ENCODE results near the gene IGLL5.
A peak's percentile ranks its signal among the peaks of the same experiment; 100 is the strongest.

The IGLL5 gene

DNA sequence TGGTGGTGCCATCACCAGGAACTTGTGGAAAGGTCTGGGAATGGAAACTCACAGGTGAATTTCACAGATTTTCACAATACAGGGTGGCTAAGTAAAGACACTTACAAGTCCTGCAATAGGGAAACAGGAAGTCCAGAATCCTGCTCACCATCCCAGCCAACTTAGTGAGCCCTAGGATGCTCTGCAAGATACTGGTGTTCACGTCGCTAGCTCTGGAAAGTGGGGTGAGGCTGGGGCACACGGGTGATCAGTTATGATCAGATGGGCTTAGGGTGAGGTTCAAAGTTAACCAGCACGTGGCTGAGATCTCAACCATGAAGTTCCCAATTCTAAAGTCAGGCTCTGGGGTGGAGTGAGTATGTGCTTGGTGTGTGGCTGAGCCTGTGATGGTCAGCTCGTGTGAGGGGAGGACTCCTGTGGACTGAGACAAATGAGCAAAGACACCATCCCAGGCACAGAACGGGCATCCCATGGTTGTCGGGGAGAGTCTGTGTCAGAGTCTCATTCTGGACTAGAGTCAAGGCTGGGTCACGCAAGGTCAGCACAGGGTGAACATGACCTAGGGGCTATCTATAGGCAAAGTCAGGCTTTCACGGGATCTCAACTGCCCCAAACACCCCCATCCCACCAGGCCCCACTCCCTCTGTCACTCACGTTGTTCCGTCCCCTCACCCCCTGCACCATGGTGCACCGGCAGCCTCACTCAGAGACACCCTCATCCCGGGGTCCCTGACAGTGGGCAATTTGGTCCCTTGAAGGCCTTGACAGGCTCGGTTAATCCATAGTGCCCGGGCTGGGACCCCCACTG lies 23.9 kb downstream of the IGLL5 start:
- H3K4me1 ChIP-seq (ENCODE audit: control insufficient read depth, insufficient read depth, low read length): no peaks in the 10 kb centered on the region
- POLR2A ChIA-PET: no interaction called here
- H3K36me3 ChIP-seq (ENCODE audit: control insufficient read depth in 2 of 2, insufficient read depth in 1 of 2, low read length in 2 of 2): no peaks in the 10 kb centered on the region
- no peak for TF ChIP-seq BCL11B (tag by site-specific recombination; IDR thresholded peaks at IDR 0.05; ENCODE audit: low read depth)
- TF ChIP-seq ZNF558 (tag by site-specific recombination; IDR thresholded peaks at IDR 0.05): no peak
- TF ChIP-seq ZNF274 (IDR thresholded peaks at IDR 0.05; ENCODE audit: low read length): no peak
- TF ChIP-seq ZNF274 (tag by site-specific recombination; IDR thresholded peaks at IDR 0.05; ENCODE audit: borderline replicate concordance): no peak
- no peak overlapping the region for H3K27ac ChIP-seq (ENCODE audit: extremely low read depth, low read depth, low read length)
- H3K9me3 ChIP-seq (ENCODE audit: control insufficient read depth, insufficient read depth, low read depth, low read length): no peaks in the 10 kb centered on the region
- H3K4me3 ChIP-seq (ENCODE audit: low read depth, low read length): no peak overlapping the region
- CTCF ChIA-PET: no interaction called here

DNA sequence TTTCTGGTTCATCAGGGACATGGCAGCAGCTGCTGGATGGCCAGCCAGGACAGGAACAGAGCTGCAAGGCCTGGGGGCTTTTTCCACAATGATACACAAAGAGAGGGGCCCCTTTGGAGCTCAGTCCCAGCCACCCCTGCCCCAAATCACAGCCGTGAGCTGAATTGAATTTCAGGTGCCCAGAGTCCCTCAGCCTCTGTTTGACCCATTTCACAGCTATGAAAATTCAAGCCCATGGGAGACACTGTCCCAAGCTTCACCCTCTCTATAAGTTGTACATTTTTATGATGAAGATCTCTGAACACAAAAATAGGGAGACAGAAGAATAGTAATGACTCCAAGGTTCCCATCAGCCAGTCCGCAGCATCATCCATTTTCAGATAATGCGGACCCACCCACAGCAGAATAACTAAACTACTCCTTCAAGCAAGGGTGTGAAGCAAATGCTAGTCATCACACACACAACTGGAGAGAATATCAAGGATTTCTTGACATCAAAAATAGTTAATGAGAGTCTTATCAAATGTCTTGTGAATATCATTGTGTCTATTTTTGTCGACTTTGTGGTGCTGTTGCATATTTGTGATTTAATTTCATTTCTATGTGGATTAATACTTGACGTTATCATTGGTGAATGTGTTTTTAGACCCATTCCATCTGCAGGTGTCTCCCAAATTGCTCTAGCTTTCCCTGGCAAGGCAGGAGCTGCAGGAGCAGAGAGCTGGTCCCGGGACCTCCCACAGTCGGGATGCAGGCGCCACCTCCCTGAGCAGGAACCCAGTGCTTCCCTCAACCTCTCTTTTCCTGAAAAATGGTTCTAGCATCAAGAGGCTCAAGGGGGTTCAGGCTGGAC lies 24.7 kb downstream of the IGLL5 start:
- Histone ChIP-seq H3K36me3 (ENCODE audit: control insufficient read depth in 2 of 2, insufficient read depth in 1 of 2, low read length in 2 of 2) (no peaks in the 10 kb centered on the region), H3K4me1 (ENCODE audit: control insufficient read depth, insufficient read depth, low read length) (no peaks in the 10 kb centered on the region), H3K9me3 (ENCODE audit: control insufficient read depth, insufficient read depth, low read depth, low read length) (no peaks in the 10 kb centered on the region), H3K4me3 (ENCODE audit: low read depth, low read length) (no peak overlapping the region), H3K27ac (ENCODE audit: extremely low read depth, low read depth, low read length) (no peak overlapping the region)
- TF ChIP-seq, protein P1, sequence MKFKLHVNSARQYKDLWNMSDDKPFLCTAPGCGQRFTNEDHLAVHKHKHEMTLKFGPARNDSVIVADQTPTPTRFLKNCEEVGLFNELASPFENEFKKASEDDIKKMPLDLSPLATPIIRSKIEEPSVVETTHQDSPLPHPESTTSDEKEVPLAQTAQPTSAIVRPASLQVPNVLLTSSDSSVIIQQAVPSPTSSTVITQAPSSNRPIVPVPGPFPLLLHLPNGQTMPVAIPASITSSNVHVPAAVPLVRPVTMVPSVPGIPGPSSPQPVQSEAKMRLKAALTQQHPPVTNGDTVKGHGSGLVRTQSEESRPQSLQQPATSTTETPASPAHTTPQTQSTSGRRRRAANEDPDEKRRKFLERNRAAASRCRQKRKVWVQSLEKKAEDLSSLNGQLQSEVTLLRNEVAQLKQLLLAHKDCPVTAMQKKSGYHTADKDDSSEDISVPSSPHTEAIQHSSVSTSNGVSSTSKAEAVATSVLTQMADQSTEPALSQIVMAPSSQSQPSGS (tag by site-specific recombination; IDR thresholded peaks at IDR 0.05; ENCODE audit: low read depth): no peak
- no peak for TF ChIP-seq ZSCAN30 (tag by site-specific recombination; IDR thresholded peaks at IDR 0.05)
- ChIA-PET CTCF (interaction anchor here (0.9 to 1.0 kb wide), 3 partner anchors 31 to 42 kb away, joined by 3 read pairs; no protein-coding TSS in a partner anchor), POLR2A (no interaction called here)

DNA sequence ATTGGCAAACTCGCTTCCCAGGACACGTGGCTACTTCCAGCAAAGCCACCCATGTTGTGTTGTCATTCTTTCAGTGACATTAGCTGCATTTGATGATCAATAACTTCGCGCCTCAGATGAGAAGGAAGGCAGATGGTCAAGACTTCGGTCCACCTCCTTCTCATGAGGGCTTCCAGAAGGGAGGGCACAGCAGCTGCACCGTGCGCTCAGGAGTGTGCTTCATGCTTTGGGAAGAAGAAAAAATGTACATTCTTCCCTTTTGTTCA lies 25.3 kb downstream of the IGLL5 start:
- no peaks in the 10 kb centered on the region for H3K4me1 ChIP-seq (ENCODE audit: control insufficient read depth, insufficient read depth, low read length)
- TF ChIP-seq, protein P2, sequence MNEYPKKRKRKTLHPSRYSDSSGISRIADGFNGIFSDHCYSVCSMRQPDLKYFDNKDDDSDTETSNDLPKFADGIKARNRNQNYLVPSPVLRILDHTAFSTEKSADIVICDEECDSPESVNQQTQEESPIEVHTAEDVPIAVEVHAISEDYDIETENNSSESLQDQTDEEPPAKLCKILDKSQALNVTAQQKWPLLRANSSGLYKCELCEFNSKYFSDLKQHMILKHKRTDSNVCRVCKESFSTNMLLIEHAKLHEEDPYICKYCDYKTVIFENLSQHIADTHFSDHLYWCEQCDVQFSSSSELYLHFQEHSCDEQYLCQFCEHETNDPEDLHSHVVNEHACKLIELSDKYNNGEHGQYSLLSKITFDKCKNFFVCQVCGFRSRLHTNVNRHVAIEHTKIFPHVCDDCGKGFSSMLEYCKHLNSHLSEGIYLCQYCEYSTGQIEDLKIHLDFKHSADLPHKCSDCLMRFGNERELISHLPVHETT (tag by site-specific recombination; IDR thresholded peaks at IDR 0.05): no peak
- TF ChIP-seq ZNF658 (tag by site-specific recombination; IDR thresholded peaks at IDR 0.05) (no peak), BCL11A (tag by site-specific recombination; IDR thresholded peaks at IDR 0.05; ENCODE audit: low read depth) (no peak)
- H3K9me3 ChIP-seq (ENCODE audit: control insufficient read depth, insufficient read depth, low read depth, low read length): no peaks in the 10 kb centered on the region
- H3K27ac ChIP-seq (ENCODE audit: extremely low read depth, low read depth, low read length): no peak overlapping the region
- no peaks in the 10 kb centered on the region for H3K36me3 ChIP-seq (ENCODE audit: control insufficient read depth in 2 of 2, insufficient read depth in 1 of 2, low read length in 2 of 2)
- ChIA-PET POLR2A (no interaction called here), CTCF (interaction anchor here (0.9 to 1.0 kb wide), 3 partner anchors 30 to 42 kb away, joined by 3 read pairs; no protein-coding TSS in a partner anchor)
- H3K4me3 ChIP-seq (ENCODE audit: low read depth, low read length): no peak overlapping the region

DNA sequence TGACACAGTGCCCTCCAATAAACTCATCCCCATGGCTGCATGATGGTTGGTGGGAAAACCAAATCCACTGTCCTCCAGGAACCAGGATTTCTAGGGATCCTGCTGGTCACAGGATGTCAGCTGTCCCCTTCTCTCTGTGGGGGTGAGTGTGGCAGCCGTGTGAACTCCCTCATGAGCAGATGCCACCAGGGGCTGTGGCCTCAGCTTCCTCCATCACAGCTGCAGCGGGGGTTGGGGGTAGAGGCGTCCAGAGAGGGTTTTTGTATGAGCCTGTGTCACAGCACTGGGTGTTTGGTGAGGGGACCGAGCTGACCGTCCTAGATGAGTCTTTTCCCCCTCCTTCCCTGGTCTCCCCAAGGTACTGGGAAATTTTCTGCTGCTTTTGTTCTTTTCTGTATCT lies 26.4 kb downstream of the IGLL5 start:
- H3K27ac ChIP-seq (ENCODE audit: extremely low read depth, low read depth, low read length): no peak overlapping the region
- no peak overlapping the region for H3K4me3 ChIP-seq (ENCODE audit: low read depth, low read length)
- H3K9me3 ChIP-seq (ENCODE audit: control insufficient read depth, insufficient read depth, low read depth, low read length): no peaks in the 10 kb centered on the region
- H3K36me3 ChIP-seq (ENCODE audit: control insufficient read depth in 2 of 2, insufficient read depth in 1 of 2, low read length in 2 of 2): no peaks in the 10 kb centered on the region
- CTCF ChIA-PET: interaction anchor here (0.8 to 1.9 kb wide), 2 partner anchors 28 to 126 kb away, joined by 3 to 13 read pairs; no protein-coding TSS in a partner anchor
- TF ChIP-seq ZIC2 (tag by site-specific recombination; IDR thresholded peaks at IDR 0.05) (peak; percentile 78; the same call in 1 of the 2 replicates), SCRT1 (tag by site-specific recombination; IDR thresholded peaks at IDR 0.05; ENCODE audit: borderline replicate concordance) (no peak)
- H3K4me1 ChIP-seq (ENCODE audit: control insufficient read depth, insufficient read depth, low read length): no peaks in the 10 kb centered on the region
- POLR2A ChIA-PET: no interaction called here
